ENCODE results near the gene LRSAM1. TPM values are rescaled to one million over a fixed set of nuclear protein-coding genes. Genes with fewer than 3 reads are reported as not detected.

The LRSAM1 gene
- total RNA-seq, 2 experiments from 2014 or later: 23.4 to 25.2 TPM

DNA sequence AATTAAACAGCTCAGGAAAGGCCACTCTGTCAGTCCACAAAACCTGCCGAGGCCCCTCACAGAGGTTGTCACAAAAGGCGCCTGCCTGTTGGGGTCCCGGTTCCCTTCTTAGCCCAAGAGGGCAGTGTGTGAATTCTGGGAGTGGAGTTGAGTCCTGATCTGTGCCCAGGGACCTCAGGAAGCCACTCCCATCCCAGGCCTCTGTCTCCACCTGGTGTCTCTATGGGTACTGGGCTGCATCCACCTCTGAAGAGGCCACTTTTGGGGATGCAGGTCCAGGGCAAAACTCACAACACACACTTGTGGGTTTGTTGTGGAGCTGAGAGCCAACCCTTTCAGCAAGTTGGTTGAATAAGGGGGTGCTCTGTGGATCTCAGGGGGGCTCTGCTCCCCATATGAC is 86.5 kb downstream of the LRSAM1 start:
- POLR2A ChIA-PET: no interaction called here
- CTCF ChIA-PET: no interaction called here

DNA sequence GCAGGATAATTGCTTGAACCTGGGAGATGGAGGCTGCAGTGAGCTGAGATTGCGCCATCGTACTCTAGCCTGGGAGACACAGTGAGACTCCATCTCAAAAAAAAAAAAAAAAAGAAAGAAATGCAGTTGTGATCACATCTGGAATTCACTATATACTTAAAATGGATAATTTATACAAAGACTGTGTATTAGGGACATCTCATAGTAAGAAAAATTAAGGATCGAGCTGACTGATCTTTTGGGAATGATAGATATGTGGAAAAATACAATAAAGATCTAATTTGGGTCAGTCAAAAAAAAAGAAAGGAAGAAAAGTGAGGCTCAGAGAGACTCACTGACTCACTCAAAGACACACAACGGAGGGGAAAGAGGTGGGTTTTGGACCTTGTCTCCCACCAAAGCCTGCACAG is 87.5 kb downstream of the LRSAM1 start:
- ChIA-PET CTCF (interaction anchor here (2.0 kb wide), 1 partner anchor 48 kb away, joined by 4 read pairs; no protein-coding TSS in a partner anchor), POLR2A (no interaction called here)

GRCh38 chr9:127539259-127539981 is 88.1 kb downstream of the LRSAM1 start:
- CTCF ChIA-PET: interaction anchor here (2.0 kb wide), 1 partner anchor 47 kb away, joined by 4 read pairs; no protein-coding TSS in a partner anchor

DNA sequence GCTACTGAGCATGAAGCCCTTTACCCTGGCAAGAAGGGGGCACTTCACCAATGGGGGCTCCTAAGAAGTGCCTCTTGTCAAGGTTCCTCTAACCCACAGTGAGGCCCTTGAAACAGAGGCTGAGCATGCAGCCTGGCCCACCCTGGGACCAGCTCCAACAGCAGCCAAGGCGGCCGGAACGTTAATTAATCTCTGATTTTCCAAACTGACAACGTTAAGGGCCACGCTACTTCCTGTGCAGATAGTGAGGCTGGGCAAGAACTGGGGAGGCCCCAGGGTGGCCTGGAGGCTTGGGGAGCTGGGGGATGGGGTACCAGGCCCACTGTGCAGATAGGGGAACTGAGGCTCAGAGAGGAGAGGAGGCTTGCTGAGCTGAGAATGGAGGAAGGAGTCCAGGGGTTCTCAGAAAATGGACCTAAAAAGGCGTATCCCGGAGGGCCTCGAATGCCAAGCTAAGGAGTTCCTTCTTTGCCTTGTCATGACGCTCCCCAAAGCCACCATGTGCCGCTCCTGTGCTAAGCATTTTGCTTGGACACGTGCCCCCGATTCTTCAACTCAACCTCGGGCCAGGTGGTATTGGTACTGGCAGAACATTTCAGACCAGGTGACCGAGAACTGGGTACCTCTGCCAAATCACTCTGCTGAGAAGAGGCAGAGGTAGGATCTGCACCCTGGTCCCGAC is 88.8 kb downstream of the LRSAM1 start:
- CTCF ChIA-PET: interaction anchor here (0.8 to 2.0 kb wide), 2 partner anchors 14 to 47 kb away, joined by 4 read pairs; no protein-coding TSS in a partner anchor
- POLR2A ChIA-PET: no interaction called here

More at GRCh38 chr9:127539259-127539981, 88.1 kb downstream of the LRSAM1 start:
- POLR2A ChIA-PET: no interaction called here

GRCh38 chr9:127540664-127541041 is 89.3 kb downstream of the LRSAM1 start:
- ChIA-PET CTCF (interaction anchor here (0.8 kb wide), 1 partner anchor 15 kb away, joined by 4 read pairs; no protein-coding TSS in a partner anchor), POLR2A (no interaction called here)

DNA sequence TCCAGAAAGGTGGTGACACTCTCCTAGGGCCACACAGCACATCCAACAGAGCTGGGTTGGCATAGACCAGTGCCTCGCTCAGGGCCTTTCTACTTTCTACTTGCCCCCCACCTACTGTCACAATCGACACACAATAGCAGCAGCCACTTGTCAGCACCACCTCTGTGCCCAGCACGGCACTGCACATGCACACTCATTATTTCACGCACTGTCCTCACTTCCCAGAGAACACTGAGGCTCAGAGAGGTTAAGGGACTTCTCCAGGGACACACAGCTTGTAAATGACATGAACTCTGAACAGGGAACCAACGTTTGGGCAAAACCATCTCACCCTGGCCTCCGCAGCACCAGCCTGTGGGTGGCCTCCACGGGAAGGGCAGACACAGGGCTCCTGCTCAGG is 89.9 kb downstream of the LRSAM1 start:
- CTCF ChIA-PET: no interaction called here
- POLR2A ChIA-PET: no interaction called here

DNA sequence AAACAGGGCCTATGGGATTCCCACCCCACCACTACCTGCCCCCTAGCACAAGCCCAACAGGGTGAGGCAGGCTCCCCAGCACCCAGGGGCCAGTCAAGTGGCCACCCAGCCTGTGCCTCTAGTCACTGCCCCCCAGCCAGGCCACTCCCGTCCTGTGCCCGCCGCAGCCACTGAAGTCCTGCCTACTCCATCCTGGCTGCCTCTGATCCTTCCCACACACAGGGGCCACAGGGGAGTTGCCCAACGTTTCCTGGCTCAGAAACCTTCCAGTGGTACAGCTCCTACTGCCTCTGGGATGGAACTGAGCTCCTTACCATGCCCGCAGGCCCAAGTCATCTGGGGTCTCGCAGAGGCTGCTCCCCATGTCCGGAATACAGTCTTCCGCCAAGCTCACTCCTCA is 90.6 kb downstream of the LRSAM1 start:
- CTCF ChIA-PET: no interaction called here
- POLR2A ChIA-PET: no interaction called here

DNA sequence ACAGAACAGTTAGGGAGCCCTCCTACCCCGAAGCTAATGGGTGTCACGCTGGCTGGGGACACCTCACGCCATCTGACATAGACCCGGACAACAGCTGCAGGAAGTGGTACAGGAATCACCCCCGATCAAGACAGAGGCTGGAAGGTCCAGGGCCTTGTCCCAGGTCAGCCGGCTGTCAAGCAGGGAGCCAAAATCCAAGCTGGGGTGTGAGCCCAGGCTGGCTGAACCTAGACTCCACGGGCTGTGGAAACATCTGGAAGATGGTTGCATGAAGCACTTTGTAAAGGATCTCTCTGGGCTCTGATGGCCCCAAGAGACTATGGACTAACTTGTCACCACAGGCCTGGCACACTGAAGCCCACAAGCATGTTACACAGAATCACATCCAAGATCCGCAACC is 91.9 kb downstream of the LRSAM1 start:
- CTCF ChIA-PET: interaction anchor here (1.4 kb wide), 1 partner anchor 192 kb away, joined by 3 read pairs; the partner anchor contains the start of gene TOR2A
- POLR2A ChIA-PET: no interaction called here

- ChIA-PET POLR2A (no interaction called here), CTCF (interaction anchor here (1.4 kb wide), 1 partner anchor 191 kb away, joined by 3 read pairs; the partner anchor contains the start of gene TOR2A)
Observed at GRCh38 chr9:127543973-127544533, 92.7 kb downstream of the LRSAM1 start.

DNA sequence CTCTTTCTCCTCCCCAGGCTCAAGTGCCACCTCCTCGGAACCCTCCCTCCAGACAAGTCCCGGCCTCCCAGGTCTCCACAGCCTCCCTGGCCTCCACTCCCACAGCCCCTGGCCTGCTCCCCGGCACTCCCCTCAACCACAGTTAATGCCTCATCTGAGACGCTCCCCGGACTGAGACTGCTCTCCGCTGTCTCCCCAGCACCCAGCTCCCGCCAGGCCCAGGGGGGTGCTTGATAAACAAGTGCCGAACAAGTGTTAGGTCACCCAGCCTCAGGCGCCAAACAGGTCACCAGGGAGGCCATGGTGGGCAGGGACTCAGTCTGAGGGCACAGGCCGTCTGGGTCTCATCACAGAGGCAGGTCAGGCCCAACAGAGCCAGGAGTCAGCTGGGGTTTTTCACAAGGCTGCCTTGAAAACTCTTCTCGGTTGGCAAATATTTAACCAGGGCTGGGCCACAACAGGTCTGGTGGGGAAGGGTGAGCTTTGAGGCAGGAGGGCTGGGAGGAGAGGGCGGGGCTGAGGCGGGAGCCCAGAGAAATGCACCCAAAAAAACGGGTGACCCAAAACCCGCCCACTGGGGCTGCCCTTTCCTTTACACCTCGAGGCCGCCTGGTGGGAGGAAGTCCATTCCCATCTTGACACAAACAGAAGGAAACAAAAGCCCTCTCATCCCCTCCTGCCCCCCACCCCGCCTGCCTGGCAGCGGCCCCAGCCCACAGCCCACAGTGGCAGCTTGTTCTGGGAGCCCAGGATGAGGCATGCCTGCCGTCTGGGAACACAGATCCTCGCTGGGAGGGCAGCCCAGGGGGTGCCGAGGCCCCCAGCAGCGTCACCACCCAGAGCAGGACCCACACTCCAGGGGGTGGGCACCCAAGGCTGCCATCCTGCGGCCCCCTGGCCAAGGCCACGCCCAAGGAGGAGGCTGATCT is 94.2 kb downstream of the LRSAM1 start:
- ChIA-PET POLR2A (interaction anchor here (0.6 kb wide), 1 partner anchor 17 kb away, joined by 3 read pairs; no protein-coding TSS in a partner anchor), CTCF (interaction anchor here (0.6 to 1.1 kb wide), 2 partner anchors 30 to 85 kb away, joined by 3 to 4 read pairs; no protein-coding TSS in a partner anchor)

GRCh38 chr9:127546125-127546832 is 95.0 kb downstream of the LRSAM1 start:
- ChIA-PET CTCF (no interaction called here), POLR2A (no interaction called here)

DNA sequence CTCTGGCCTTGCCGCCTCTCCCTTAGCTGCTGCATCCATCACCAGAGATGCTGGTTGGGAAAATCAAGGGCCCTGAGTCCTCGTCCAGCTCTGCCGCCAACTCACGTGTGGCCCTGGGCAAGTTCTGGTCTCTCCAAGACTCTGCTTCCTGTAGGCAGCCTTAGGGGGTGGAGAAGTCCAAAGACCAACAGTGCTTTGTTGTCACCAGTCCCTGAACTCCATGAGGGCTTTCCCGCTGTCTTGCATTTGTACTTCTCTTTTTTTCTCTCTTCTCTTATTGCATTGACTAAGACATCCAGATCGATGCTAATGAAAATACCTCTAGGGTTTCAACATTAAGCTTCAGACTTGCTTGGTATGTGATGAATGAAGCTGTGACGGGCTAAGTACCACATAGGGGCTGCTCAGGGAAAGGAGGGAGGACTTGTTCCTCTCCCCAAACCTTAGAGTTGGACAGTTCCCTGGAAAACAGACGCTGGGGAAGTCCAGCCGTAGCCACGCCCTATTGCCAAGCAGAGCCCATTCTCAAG is 97.1 kb downstream of the LRSAM1 start:
- CTCF ChIA-PET: interaction anchor here (1.2 kb wide), 1 partner anchor 162 kb away, joined by 3 read pairs; no protein-coding TSS in a partner anchor
- POLR2A ChIA-PET: no interaction called here

DNA sequence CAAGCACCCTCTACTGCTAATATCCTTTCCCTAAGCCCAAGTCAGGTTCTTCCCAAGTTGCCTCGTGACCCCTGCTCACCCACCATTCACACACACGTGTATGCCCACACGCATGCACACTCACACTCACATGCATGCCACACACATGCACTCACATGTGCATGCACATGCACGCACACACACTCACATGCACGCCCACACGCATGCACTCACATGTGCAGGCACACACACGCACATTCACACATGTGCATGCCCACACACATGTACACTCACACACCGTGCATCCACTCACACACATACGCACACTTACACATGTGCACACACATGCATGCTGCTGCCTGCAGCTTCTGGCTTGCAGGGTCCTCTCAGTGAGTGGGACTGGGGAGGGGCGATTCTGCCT is 97.9 kb downstream of the LRSAM1 start:
- ChIA-PET POLR2A (no interaction called here), CTCF (no interaction called here)

GRCh38 chr9:127549751-127550150 is 98.4 kb downstream of the LRSAM1 start:
- POLR2A ChIA-PET: no interaction called here
- CTCF ChIA-PET: no interaction called here

DNA sequence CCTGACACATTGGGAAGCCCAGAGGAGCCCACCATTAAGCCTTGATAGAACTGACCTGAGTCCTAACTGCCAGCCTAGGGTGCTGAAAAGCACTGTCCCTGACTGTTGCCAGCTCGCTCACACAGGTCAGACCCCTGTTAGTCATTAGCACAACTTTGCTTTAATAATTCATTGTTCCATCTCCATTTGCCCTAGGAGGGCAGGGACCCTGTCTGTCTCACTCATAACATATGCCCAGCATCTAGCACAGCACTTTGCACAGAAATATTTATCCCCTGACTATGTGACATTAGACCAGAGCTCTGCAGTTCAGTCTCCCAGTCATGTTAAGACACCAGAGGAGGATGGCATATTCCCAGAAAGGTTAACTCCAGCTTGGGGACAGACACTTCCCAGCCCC is 99.0 kb downstream of the LRSAM1 start:
- CTCF ChIA-PET: no interaction called here
- POLR2A ChIA-PET: no interaction called here

DNA sequence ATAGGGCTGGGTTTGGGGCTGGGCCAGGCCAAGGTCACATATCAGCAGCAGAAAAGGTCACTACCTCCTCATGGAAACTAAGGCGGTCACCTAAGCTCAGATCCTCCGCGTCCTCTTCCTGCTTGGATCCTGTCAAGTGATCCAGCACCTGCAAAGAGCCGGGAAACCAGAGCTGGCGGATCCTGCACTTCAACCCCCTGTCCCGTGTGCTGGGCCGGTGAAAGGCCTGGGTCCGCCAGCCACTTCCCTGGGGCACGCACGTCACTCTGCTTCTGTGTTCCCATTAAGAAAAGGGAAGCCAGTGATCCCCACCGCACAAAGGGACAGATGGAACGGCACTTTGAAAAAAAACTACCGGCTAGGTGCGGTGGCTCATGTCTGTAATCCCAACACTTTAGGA is 99.4 kb downstream of the LRSAM1 start:
- ChIA-PET CTCF (no interaction called here), POLR2A (no interaction called here)

Measured in activated CD8-positive, alpha-beta memory T cell treated with anti-CD3 and anti-CD28 coated beads for 36 hours (primary cell).